DOHH2 (cell line): ENCODE measurements around the gene MAF.

Experiments used
- EZH2phosphoT487 ChIP-seq: fragments of 200-600 bp; sonication (generic); IDR thresholded peaks from 2 replicates; pipeline ENCODE4 v1.6.1; 2017; ENCODE audit warnings: borderline replicate concordance, mild to moderate bottlenecking, antibody characterized with exemption, low read length, moderate library complexity, mixed read lengths
- TF ChIP-seq, protein P1 (sequence below): fragments of 200-600 bp; sonication (generic); IDR thresholded peaks from one replicate; pipeline ENCODE4 v1.5.1; 2014; ENCODE audit warnings: antibody characterized with exemption, mild to moderate bottlenecking, low read depth, low read length; ENCODE audit not compliant: poor library complexity, severe bottlenecking

DNA sequence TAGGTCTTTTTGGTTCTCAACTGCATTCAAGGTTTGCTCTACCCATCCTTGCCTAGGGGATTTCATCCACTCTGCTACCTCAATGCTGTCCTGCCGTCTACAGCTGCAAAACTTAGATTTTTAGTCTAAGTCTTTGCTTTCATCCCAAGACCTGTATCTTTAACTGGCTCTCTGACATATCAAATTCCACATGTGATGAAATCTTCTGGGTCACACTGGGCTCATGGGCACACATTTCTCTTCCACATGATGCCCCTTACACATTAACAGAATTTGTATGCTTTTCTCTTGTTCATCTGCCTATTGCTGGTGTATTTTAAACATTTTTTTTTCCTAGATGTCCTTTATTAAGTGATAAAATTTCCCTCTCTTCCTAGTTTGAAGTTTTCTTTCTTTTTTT, 39.6 kb downstream of the MAF start:
- TF ChIP-seq, protein P1, sequence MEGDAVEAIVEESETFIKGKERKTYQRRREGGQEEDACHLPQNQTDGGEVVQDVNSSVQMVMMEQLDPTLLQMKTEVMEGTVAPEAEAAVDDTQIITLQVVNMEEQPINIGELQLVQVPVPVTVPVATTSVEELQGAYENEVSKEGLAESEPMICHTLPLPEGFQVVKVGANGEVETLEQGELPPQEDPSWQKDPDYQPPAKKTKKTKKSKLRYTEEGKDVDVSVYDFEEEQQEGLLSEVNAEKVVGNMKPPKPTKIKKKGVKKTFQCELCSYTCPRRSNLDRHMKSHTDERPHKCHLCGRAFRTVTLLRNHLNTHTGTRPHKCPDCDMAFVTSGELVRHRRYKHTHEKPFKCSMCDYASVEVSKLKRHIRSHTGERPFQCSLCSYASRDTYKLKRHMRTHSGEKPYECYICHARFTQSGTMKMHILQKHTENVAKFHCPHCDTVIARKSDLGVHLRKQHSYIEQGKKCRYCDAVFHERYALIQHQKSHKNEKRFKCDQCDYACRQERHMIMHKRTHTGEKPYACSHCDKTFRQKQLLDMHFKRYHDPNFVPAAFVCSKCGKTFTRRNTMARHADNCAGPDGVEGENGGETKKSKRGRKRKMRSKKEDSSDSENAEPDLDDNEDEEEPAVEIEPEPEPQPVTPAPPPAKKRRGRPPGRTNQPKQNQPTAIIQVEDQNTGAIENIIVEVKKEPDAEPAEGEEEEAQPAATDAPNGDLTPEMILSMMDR = no peak
- TF ChIP-seq EZH2phosphoT487 = no peak
